Measurements from ENCODE around the gene SUGCT.

SUGCT gene

GRCh38 chr7:40758590-40758989 is 623.8 kb downstream of the SUGCT start:
- H3K4me1 ChIP-seq (ENCODE audit: control insufficient read depth, low read depth, low read length), result peaks cover 28% of the 10 kb centered on the region
- no peak overlapping the region for H3K27ac ChIP-seq (ENCODE audit: low read length)
- H3K4me3 ChIP-seq (ENCODE audit: low read length), result no peak overlapping the region
- no peaks in the 10 kb centered on the region for H3K27me3 ChIP-seq (ENCODE audit: control insufficient read depth, insufficient read depth, low read length)
- H3K36me3 ChIP-seq (ENCODE audit: control insufficient read depth, low read depth, low read length), result no peaks in the 10 kb centered on the region
- H3K9me3 ChIP-seq (ENCODE audit: control insufficient read depth, low read depth, low read length), result no peaks in the 10 kb centered on the region
- no peak overlapping the region for H3K9ac ChIP-seq (ENCODE audit: low read length)

- Histone ChIP-seq H3K4me3 (ENCODE audit: low read length) (no peak overlapping the region), H3K9me3 (ENCODE audit: control insufficient read depth, low read depth, low read length) (no peaks in the 10 kb centered on the region), H3K9ac (ENCODE audit: low read length) (no peak overlapping the region), H3K36me3 (ENCODE audit: control insufficient read depth, low read depth, low read length) (no peaks in the 10 kb centered on the region), H3K27ac (ENCODE audit: low read length) (no peak overlapping the region), H3K4me1 (ENCODE audit: control insufficient read depth, low read depth, low read length) (peaks cover 14% of the 10 kb centered on the region), H3K27me3 (ENCODE audit: control insufficient read depth, insufficient read depth, low read length) (no peaks in the 10 kb centered on the region)
These were observed 625.6 kb downstream of the SUGCT start for GRCh38 chr7:40760293-40760964.

GRCh38 chr7:40760987-40761386 is 626.2 kb downstream of the SUGCT start:
- no peaks in the 10 kb centered on the region for H3K9me3 ChIP-seq (ENCODE audit: control insufficient read depth, low read depth, low read length)
- no peaks in the 10 kb centered on the region for H3K36me3 ChIP-seq (ENCODE audit: control insufficient read depth, low read depth, low read length)
- H3K4me3 ChIP-seq (ENCODE audit: low read length), result no peak overlapping the region
- no peak overlapping the region for H3K9ac ChIP-seq (ENCODE audit: low read length)
- H3K4me1 ChIP-seq (ENCODE audit: control insufficient read depth, low read depth, low read length), result peaks cover 9% of the 10 kb centered on the region
- no peak overlapping the region for H3K27ac ChIP-seq (ENCODE audit: low read length)
- no peaks in the 10 kb centered on the region for H3K27me3 ChIP-seq (ENCODE audit: control insufficient read depth, insufficient read depth, low read length)

GRCh38 chr7:40761762-40762560 is 627.2 kb downstream of the SUGCT start:
- Histone ChIP-seq H3K9ac (ENCODE audit: low read length) (no peak overlapping the region), H3K4me3 (ENCODE audit: low read length) (no peak overlapping the region), H3K27me3 (ENCODE audit: control insufficient read depth, insufficient read depth, low read length) (no peaks in the 10 kb centered on the region), H3K9me3 (ENCODE audit: control insufficient read depth, low read depth, low read length) (no peaks in the 10 kb centered on the region), H3K36me3 (ENCODE audit: control insufficient read depth, low read depth, low read length) (no peaks in the 10 kb centered on the region), H3K27ac (ENCODE audit: low read length) (no peak overlapping the region), H3K4me1 (ENCODE audit: control insufficient read depth, low read depth, low read length) (peaks cover 3% of the 10 kb centered on the region)

GRCh38 chr7:40763319-40764287 is 628.8 kb downstream of the SUGCT start:
- Histone ChIP-seq H3K4me3 (ENCODE audit: low read length) (no peak overlapping the region), H3K9me3 (ENCODE audit: control insufficient read depth, low read depth, low read length) (no peaks in the 10 kb centered on the region), H3K9ac (ENCODE audit: low read length) (no peak overlapping the region), H3K27me3 (ENCODE audit: control insufficient read depth, insufficient read depth, low read length) (no peaks in the 10 kb centered on the region), H3K4me1 (ENCODE audit: control insufficient read depth, low read depth, low read length) (no peaks in the 10 kb centered on the region), H3K36me3 (ENCODE audit: control insufficient read depth, low read depth, low read length) (no peaks in the 10 kb centered on the region), H3K27ac (ENCODE audit: low read length) (no peak overlapping the region)

GRCh38 chr7:40765639-40766038 is 630.8 kb downstream of the SUGCT start:
- H3K4me3 ChIP-seq (ENCODE audit: low read length), result no peak overlapping the region
- H3K9ac ChIP-seq (ENCODE audit: low read length), result no peak overlapping the region
- no peaks in the 10 kb centered on the region for H3K4me1 ChIP-seq (ENCODE audit: control insufficient read depth, low read depth, low read length)

GRCh38 chr7:40772096-40772495 is 637.3 kb downstream of the SUGCT start:
- no peaks in the 10 kb centered on the region for H3K27me3 ChIP-seq (ENCODE audit: control insufficient read depth, insufficient read depth, low read length)
- H3K4me3 ChIP-seq (ENCODE audit: low read length), result no peak overlapping the region
- no peak overlapping the region for H3K27ac ChIP-seq (ENCODE audit: low read length)
- no peaks in the 10 kb centered on the region for H3K36me3 ChIP-seq (ENCODE audit: control insufficient read depth, low read depth, low read length)
- no peaks in the 10 kb centered on the region for H3K9me3 ChIP-seq (ENCODE audit: control insufficient read depth, low read depth, low read length)
- H3K9ac ChIP-seq (ENCODE audit: low read length), result no peak overlapping the region
- H3K4me1 ChIP-seq (ENCODE audit: control insufficient read depth, low read depth, low read length), result no peaks in the 10 kb centered on the region

More at GRCh38 chr7:40765639-40766038, 630.8 kb downstream of the SUGCT start:
- Histone ChIP-seq H3K27me3 (ENCODE audit: control insufficient read depth, insufficient read depth, low read length) (no peaks in the 10 kb centered on the region), H3K27ac (ENCODE audit: low read length) (no peak overlapping the region), H3K9me3 (ENCODE audit: control insufficient read depth, low read depth, low read length) (no peaks in the 10 kb centered on the region), H3K36me3 (ENCODE audit: control insufficient read depth, low read depth, low read length) (no peaks in the 10 kb centered on the region)

- H3K9me3 ChIP-seq (ENCODE audit: control insufficient read depth, low read depth, low read length), result no peaks in the 10 kb centered on the region
- no peaks in the 10 kb centered on the region for H3K36me3 ChIP-seq (ENCODE audit: control insufficient read depth, low read depth, low read length)
- H3K27ac ChIP-seq (ENCODE audit: low read length), result no peak overlapping the region
- H3K27me3 ChIP-seq (ENCODE audit: control insufficient read depth, insufficient read depth, low read length), result no peaks in the 10 kb centered on the region
- no peak overlapping the region for H3K9ac ChIP-seq (ENCODE audit: low read length)
- H3K4me1 ChIP-seq (ENCODE audit: control insufficient read depth, low read depth, low read length), result no peaks in the 10 kb centered on the region
- H3K4me3 ChIP-seq (ENCODE audit: low read length), result no peak overlapping the region
These were observed 638.9 kb downstream of the SUGCT start for GRCh38 chr7:40773656-40774055.

GRCh38 chr7:40775877-40776276 is 641.1 kb downstream of the SUGCT start:
- Histone ChIP-seq H3K4me1 (ENCODE audit: control insufficient read depth, low read depth, low read length) (no peaks in the 10 kb centered on the region), H3K27me3 (ENCODE audit: control insufficient read depth, insufficient read depth, low read length) (no peaks in the 10 kb centered on the region), H3K27ac (ENCODE audit: low read length) (no peak overlapping the region), H3K9ac (ENCODE audit: low read length) (no peak overlapping the region), H3K36me3 (ENCODE audit: control insufficient read depth, low read depth, low read length) (no peaks in the 10 kb centered on the region), H3K9me3 (ENCODE audit: control insufficient read depth, low read depth, low read length) (no peaks in the 10 kb centered on the region), H3K4me3 (ENCODE audit: low read length) (no peak overlapping the region)

GRCh38 chr7:40777730-40778312 is 643.0 kb downstream of the SUGCT start:
- no peak overlapping the region for H3K27ac ChIP-seq (ENCODE audit: low read length)
- H3K4me3 ChIP-seq (ENCODE audit: low read length), result no peak overlapping the region
- H3K9me3 ChIP-seq (ENCODE audit: control insufficient read depth, low read depth, low read length), result no peaks in the 10 kb centered on the region
- no peaks in the 10 kb centered on the region for H3K4me1 ChIP-seq (ENCODE audit: control insufficient read depth, low read depth, low read length)
- H3K36me3 ChIP-seq (ENCODE audit: control insufficient read depth, low read depth, low read length), result no peaks in the 10 kb centered on the region
- no peaks in the 10 kb centered on the region for H3K27me3 ChIP-seq (ENCODE audit: control insufficient read depth, insufficient read depth, low read length)
- H3K9ac ChIP-seq (ENCODE audit: low read length), result no peak overlapping the region

- Histone ChIP-seq H3K4me1 (ENCODE audit: control insufficient read depth, low read depth, low read length) (no peaks in the 10 kb centered on the region), H3K27ac (ENCODE audit: low read length) (no peak overlapping the region), H3K36me3 (ENCODE audit: control insufficient read depth, low read depth, low read length) (no peaks in the 10 kb centered on the region), H3K9ac (ENCODE audit: low read length) (no peak overlapping the region), H3K4me3 (ENCODE audit: low read length) (no peak overlapping the region), H3K27me3 (ENCODE audit: control insufficient read depth, insufficient read depth, low read length) (no peaks in the 10 kb centered on the region), H3K9me3 (ENCODE audit: control insufficient read depth, low read depth, low read length) (no peaks in the 10 kb centered on the region)
These were observed 645.7 kb downstream of the SUGCT start for GRCh38 chr7:40780460-40780859.
